Gastroesophageal sphincter (tissue), 4 donors: ENCODE measurements around the gene NFKBIZ. TPM values are rescaled to one million over a fixed set of nuclear protein-coding genes. Genes with fewer than 3 reads are reported as not detected.
A peak's percentile ranks its signal among the peaks of the same experiment; 100 is the strongest.

Experiments
- ATAC-seq: fragments of 150-250 bp; one replicate; pipeline ENCODE4 v1.9.1; 2016; ENCODE audit warnings: mild to moderate bottlenecking, moderate library complexity
- H3K27ac ChIP-seq, 4 donors: fragments of 200-600 bp; sonication (generic) in 3 of 4; 1 replicate in 3 of 4; 2 replicates in 1 of 4; pipeline ENCODE4 v1.5.1; 2016 to 2019
- H3K27me3 ChIP-seq: fragments of 200-600 bp; sonication (generic); one replicate; pipeline ENCODE4 v1.5.1; 2019
- H3K36me3 ChIP-seq, 2 donors: fragments of 200-600 bp; sonication (generic); one replicate each; pipeline ENCODE4 v1.5.1; 2019; ENCODE audit warnings: control low read depth in 1 of 2
- H3K4me1 ChIP-seq, 3 donors: fragments of 200-600 bp; sonication (generic); 1 replicate in 2 of 3; 2 replicates in 1 of 3; pipeline ENCODE4 v1.5.1; 2016 to 2019; ENCODE audit warnings: control low read depth in 2 of 3
- H3K4me3 ChIP-seq, 2 donors: fragments of 200-600 bp; sonication (generic); one replicate each; pipeline ENCODE4 v1.5.1; 2019; ENCODE audit warnings: mild to moderate bottlenecking in 1 of 2, moderate library complexity in 1 of 2
- H3K9me3 ChIP-seq, 3 donors: fragments of 200-600 bp; sonication (generic); one replicate each; pipeline ENCODE4 v1.5.1; 2017 to 2019; ENCODE audit warnings: control low read depth in 2 of 3
- EP300 ChIP-seq: sonication (generic); formaldehyde crosslinking; IDR thresholded peaks from one replicate; pipeline ENCODE4 v1.6.1; 2017; ENCODE audit warnings: antibody characterized with exemption, mild to moderate bottlenecking
- POLR2A ChIP-seq, 2 donors: fragments of 450-650 bp; IDR thresholded peaks; one replicate each; pipeline ENCODE4 v1.6.1; 2017; ENCODE audit warnings: antibody characterized with exemption in 2 of 2, mild to moderate bottlenecking in 2 of 2, moderate library complexity in 1 of 2
- POLR2AphosphoS5 ChIP-seq: sonication (generic); formaldehyde crosslinking; IDR thresholded peaks from one replicate; pipeline ENCODE4 v1.6.1; 2017; ENCODE audit warnings: antibody characterized with exemption
- WGBS, 2 donors: methylation state at CpG; one replicate each; pipeline ENCODE4 v1.1.5; 2018; ENCODE audit warnings: low coverage in 1 of 2; 5-methylcytosine and 5-hydroxymethylcytosine counted together
- total RNA-seq, 4 donors: library from RNA; depleted of rRNA; stranded (reverse); fragments of >200 nt; gene quantifications; one replicate each; pipeline ENCODE4 v1.1.0, GENCODE V29; 2016
- TF ChIP-seq, protein P1 (sequence below), 4 experiments: fragments of 200-600 bp in 2 of 4; fragments of 450-650 bp in 2 of 4; sonication (generic) in 1 of 4; IDR thresholded peaks; one replicate each; pipeline ENCODE4 v1.5.1; 2017 to 2019; ENCODE audit warnings: antibody characterized with exemption in 4 of 4, mild to moderate bottlenecking in 2 of 4, moderate library complexity in 2 of 4

The NFKBIZ gene
- total RNA-seq, 4 donors from 2014 or later = 27.3 to 87.0 (median 51.9) TPM

DNA sequence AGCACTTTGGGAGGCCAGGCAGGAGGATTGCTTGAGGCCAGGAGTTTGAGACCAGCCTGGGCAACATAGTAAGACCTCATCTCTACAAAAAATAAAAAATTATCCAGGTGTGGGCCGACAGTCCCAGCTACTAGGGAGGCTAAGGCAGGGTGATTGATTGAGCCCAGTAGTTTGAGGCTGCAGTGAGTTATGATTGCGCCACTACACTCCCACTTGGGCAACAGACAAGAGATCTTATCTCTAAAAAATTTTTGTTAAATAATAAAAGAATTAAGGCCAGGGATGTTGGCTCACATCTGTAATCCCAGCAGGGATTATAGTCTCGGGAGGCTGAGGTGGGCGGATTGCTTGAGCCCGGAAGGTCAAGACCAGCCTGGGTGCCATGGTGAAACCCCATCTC lies 25.8 kb upstream of the NFKBIZ start:
- 91 to 93% methylated on average over 3 to 5 of the region's 5 CpGs for WGBS, 2 donors
- TF ChIP-seq, protein P1, sequence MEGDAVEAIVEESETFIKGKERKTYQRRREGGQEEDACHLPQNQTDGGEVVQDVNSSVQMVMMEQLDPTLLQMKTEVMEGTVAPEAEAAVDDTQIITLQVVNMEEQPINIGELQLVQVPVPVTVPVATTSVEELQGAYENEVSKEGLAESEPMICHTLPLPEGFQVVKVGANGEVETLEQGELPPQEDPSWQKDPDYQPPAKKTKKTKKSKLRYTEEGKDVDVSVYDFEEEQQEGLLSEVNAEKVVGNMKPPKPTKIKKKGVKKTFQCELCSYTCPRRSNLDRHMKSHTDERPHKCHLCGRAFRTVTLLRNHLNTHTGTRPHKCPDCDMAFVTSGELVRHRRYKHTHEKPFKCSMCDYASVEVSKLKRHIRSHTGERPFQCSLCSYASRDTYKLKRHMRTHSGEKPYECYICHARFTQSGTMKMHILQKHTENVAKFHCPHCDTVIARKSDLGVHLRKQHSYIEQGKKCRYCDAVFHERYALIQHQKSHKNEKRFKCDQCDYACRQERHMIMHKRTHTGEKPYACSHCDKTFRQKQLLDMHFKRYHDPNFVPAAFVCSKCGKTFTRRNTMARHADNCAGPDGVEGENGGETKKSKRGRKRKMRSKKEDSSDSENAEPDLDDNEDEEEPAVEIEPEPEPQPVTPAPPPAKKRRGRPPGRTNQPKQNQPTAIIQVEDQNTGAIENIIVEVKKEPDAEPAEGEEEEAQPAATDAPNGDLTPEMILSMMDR (IDR thresholded peaks at IDR 0.05) = no peak
- TF ChIP-seq POLR2AphosphoS5 (no peak), EP300 (no peak), POLR2A (IDR thresholded peaks at IDR 0.05) (no peak)
- Histone ChIP-seq H3K36me3 (peaks cover 0 to 24% of the 10 kb centered on the region in 2 donors), H3K27me3 (no peaks in the 10 kb centered on the region), H3K4me3 (no peak overlapping the region), H3K9me3 (no peaks in the 10 kb centered on the region), H3K4me1 (peaks cover 6 to 20% (median 8%) of the 10 kb centered on the region in 3 donors), H3K27ac (no peak overlapping the region)
- no peak for ATAC-seq

DNA sequence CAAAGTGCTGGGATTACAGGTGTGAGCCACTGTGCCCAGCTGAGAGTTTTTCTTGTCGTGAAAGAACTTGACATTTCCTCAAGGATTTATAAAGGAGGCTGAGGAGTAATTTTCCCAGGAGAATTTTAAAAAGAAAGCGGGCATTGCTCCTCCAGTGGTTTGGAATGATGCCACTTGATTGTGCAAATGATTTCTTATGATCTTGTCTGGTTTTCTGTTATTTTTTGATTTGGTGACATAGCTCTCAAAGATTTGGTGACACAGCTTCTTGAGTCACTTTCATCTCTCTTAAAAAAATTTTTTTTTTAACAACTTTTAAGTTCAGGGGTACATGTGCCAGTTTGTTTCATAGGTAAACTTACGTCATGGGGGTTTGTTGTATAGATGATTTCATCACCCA lies 24.6 kb upstream of the NFKBIZ start:
- TF ChIP-seq EP300 (no peak), POLR2AphosphoS5 (no peak), POLR2A (IDR thresholded peaks at IDR 0.05) (no peak)
- TF ChIP-seq, protein P1 (IDR thresholded peaks at IDR 0.05) = no peak
- H3K9me3 ChIP-seq = no peaks in the 10 kb centered on the region
- peaks cover 7 to 31% (median 13%) of the 10 kb centered on the region in 3 donors for H3K4me1 ChIP-seq
- H3K27ac ChIP-seq = peak overlapping the region in 2 of 4 donors; percentile 2 to 11
- H3K27me3 ChIP-seq = no peaks in the 10 kb centered on the region
- no peak overlapping the region for H3K4me3 ChIP-seq
- peaks cover 0 to 24% of the 10 kb centered on the region in 2 donors for H3K36me3 ChIP-seq
- no peak for ATAC-seq
- 55 to 90% methylated on average over 3 of the region's 3 CpGs for WGBS, 2 donors

DNA sequence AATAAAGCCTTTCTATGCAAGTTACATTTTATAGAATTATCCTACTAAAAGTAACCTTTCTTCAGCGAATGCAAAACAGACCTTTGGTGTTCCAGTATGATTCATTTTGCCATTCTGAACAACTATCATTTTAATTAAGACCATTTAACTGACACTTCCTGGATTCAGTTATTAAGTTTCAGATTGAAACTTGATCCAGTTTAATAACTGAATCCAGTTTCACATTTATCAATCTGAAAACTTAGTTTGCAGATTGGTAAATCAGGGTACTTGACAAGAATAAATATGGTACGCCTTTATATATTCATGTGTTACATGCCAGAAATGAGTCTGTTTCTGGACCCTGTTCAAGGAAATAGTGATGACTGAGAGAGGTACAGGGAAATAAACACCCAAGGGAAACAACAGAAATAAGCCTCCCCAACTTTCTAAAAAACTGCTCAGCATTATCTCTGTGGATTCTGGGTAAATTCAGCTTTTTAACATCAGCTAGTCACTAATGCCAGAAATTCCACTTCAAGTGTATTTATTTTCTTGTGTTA lies 23.3 kb upstream of the NFKBIZ start:
- peak overlapping the region; percentile 72 to 96 (median 90) for H3K27ac ChIP-seq
- WGBS, 2 donors = 44 to 55% methylated on average over 2 of the region's 2 CpGs
- H3K9me3 ChIP-seq = no peaks in the 10 kb centered on the region
- peaks cover 0 to 14% of the 10 kb centered on the region in 2 donors for H3K36me3 ChIP-seq
- H3K4me1 ChIP-seq = peaks cover 12 to 44% (median 16%) of the 10 kb centered on the region in 3 donors
- TF ChIP-seq POLR2AphosphoS5 = no peak
- no peak for TF ChIP-seq EP300
- no peak overlapping the region for H3K4me3 ChIP-seq
- no peak for ATAC-seq
- H3K27me3 ChIP-seq = no peaks in the 10 kb centered on the region

DNA sequence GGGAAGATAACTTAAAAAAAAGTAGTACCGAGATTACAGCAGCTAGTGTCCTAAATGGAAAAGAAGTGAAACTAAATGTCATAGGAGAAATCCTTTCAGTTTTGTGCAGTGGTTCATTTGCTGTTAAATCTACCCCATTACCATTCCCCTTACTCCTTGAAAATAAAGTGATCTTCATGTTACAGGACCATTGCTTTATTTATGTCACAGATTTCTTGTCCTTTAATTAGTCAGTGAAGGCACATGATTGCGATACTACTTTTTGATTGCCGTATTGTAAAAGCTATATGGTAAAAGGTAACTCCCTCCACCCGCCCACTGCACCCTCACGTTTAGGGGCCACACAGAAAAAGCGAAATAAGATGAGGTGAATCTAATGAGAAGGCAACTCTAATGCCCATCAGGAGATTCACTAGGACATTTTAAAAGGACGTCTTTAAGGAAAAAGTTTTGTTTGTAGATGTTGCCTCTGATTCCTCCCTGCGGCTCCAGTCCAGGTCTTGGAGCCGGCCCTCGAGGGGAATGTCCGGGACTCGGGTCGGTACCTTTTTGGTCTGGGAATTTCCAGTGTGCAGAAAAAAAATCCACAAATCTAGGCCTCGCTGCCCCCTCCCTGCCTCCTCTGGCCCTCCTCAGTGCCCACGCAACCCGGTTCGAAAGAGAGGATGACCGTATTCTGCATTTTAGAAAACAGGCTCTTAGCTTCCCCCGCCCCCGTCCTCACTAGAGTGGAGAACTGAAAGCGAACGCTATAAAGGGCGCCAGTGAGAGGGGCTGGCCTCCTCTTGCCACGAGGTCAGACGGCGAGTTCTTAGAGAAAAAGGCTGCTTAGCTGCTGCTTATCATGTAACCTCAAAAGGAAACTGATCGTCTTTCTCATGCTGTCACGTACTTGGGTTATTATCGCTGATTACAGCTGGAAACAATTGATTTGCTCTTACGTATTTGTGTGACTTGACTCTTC lies 21.8 kb upstream of the NFKBIZ start:
- peak overlapping the region; percentile 52 to 60 for H3K4me3 ChIP-seq

DNA sequence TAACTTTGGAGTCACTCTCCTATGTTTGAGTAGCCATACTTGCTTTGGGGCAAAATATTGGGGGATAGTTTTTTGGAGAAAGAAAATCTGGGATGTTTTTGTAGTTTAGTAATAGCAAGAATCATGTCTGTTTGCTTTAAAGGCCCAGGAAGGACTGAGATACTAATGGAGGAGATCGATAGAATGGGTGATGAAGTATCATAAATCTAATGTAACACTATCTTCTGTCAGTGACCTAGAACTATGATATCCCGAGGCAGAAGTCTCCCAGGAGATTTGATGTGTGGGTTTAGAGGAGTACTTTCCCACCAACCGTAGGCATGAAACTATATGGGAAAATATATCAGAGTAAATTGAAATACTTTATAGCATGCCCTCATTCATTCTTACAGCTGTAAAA lies 21.0 kb upstream of the NFKBIZ start:
- H3K4me3 ChIP-seq = peak overlapping the region; percentile 52 to 60
- no peaks in the 10 kb centered on the region for H3K36me3 ChIP-seq
- peaks cover 12 to 52% (median 16%) of the 10 kb centered on the region in 3 donors for H3K4me1 ChIP-seq
- no peaks in the 10 kb centered on the region for H3K27me3 ChIP-seq
- TF ChIP-seq, protein P1 (IDR thresholded peaks at IDR 0.05) = no peak
- no peak for TF ChIP-seq POLR2A (IDR thresholded peaks at IDR 0.05)
- no peak for TF ChIP-seq POLR2AphosphoS5
- TF ChIP-seq EP300 = no peak
- ATAC-seq = no peak
- H3K27ac ChIP-seq = peak overlapping the region; percentile 72 to 96 (median 90)
- no peaks in the 10 kb centered on the region for H3K9me3 ChIP-seq
- WGBS, 2 donors = 0 to 5% methylated on average over 3 of the region's 3 CpGs

More for the DNA sequence above, 21.8 kb upstream of the NFKBIZ start:
- 2% methylated on average over 20 to 23 of the region's 30 CpGs for WGBS, 2 donors
- TF ChIP-seq POLR2AphosphoS5 (peak; percentile 79), EP300 (no peak), POLR2A (IDR thresholded peaks at IDR 0.05) (peak; percentile 34 to 44)
- TF ChIP-seq, protein P1 (IDR thresholded peaks at IDR 0.05) = no peak
- H3K9me3 ChIP-seq = no peaks in the 10 kb centered on the region
- H3K27ac ChIP-seq = peak overlapping the region; percentile 72 to 96 (median 90)
- peaks cover 12 to 52% (median 16%) of the 10 kb centered on the region in 3 donors for H3K4me1 ChIP-seq
- peak; percentile 76 for ATAC-seq
- H3K36me3 ChIP-seq = no peaks in the 10 kb centered on the region
- H3K27me3 ChIP-seq = no peaks in the 10 kb centered on the region
